ENCODE results near the gene ARAP3.
"Not testable (repeated sequence)": the region's sequence is repeated elsewhere in the genome, so short reads cannot be mapped to it uniquely, and the experiment has no call there.

DNA sequence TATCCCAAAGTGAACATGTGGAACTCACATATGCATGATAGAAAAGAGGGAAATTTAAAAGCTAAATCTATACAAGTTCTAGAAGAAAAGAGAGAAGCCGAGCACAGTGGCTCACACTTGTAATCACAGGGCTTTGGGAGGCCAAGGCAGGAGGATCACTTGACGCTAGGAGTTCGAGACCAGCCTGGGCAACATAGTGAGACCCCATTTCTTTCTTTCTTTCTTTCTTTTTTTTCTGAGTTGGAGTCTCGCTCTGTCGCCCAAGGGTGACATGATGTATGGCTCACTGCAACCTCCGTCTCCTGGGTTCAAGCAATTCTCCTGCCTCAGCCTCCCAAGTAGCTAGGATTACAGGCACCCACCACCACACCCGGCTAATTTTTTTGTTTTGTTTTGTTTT, 72.1 kb downstream of the ARAP3 start:
- TF ChIP-seq SUZ12 (IDR thresholded peaks at IDR 0.05); ARNT (IDR thresholded peaks at IDR 0.05); BHLHE40 (IDR thresholded peaks at IDR 0.05; ENCODE audit: borderline replicate concordance): not testable (repeated sequence)

Measured in HEK293T (cell line).